Right renal pelvis (tissue), 4 donors: ENCODE data around the gene CUX1. TPM values are rescaled to one million over a fixed set of nuclear protein-coding genes. Genes with fewer than 3 reads are reported as not detected.
"Not testable (repeated sequence)": the region's sequence is repeated elsewhere in the genome, so short reads cannot be mapped to it uniquely, and the experiment has no call there.

Experiments used
- DNase-seq, 4 donors: peaks; one replicate each; pipeline ENCODE4 v3.0.0-alpha.2; 2013; ENCODE audit warnings: low read depth in 4 of 4, low spot score in 3 of 4, missing footprints in 1 of 4
- polyA plus RNA-seq, 4 donors: library from polyadenylated mRNA; unstranded; fragments of 120-200 nt; gene quantifications; one replicate each; pipeline ENCODE4 v1.2.1, GENCODE V29; 2013; ENCODE audit not compliant: insufficient read length in 4 of 4

Gene CUX1
- polyA plus RNA-seq, 4 donors = 93.0 to 111 (median 107) TPM

- no peak for DNase-seq
Measured at GRCh38 chr7:102115181-102115580, 297.8 kb downstream of the CUX1 start.

- no peak for DNase-seq
Measured at GRCh38 chr7:102115931-102116330, 298.5 kb downstream of the CUX1 start.

- no peak for DNase-seq
Measured at GRCh38 chr7:102117743-102118142, 300.3 kb downstream of the CUX1 start.

GRCh38 chr7:102119213-102119651, 301.8 kb downstream of the CUX1 start:
- DNase-seq = no peak

GRCh38 chr7:102119925-102120324, 302.5 kb downstream of the CUX1 start:
- no peak for DNase-seq

- no peak for DNase-seq
Measured at GRCh38 chr7:102120666-102121195, 303.3 kb downstream of the CUX1 start.

- no peak for DNase-seq
Measured at GRCh38 chr7:102122026-102122425, 304.6 kb downstream of the CUX1 start.

- no peak for DNase-seq
Measured at GRCh38 chr7:102125127-102125596, 307.7 kb downstream of the CUX1 start.

GRCh38 chr7:102128303-102128702, 310.9 kb downstream of the CUX1 start:
- DNase-seq = no peak

- no peak for DNase-seq
Measured at GRCh38 chr7:102129636-102130370, 312.4 kb downstream of the CUX1 start.

GRCh38 chr7:102132209-102132752, 314.9 kb downstream of the CUX1 start:
- no peak for DNase-seq

- no peak for DNase-seq
Measured at GRCh38 chr7:102138676-102139075, 321.2 kb downstream of the CUX1 start.

- DNase-seq = no peak
Measured at GRCh38 chr7:102140952-102141370, 323.5 kb downstream of the CUX1 start.

- not testable (repeated sequence) for DNase-seq
Measured at GRCh38 chr7:102142433-102142832, 325.0 kb downstream of the CUX1 start.

GRCh38 chr7:102146122-102146521, 328.7 kb downstream of the CUX1 start:
- no peak for DNase-seq

GRCh38 chr7:102147008-102147407, 329.6 kb downstream of the CUX1 start:
- DNase-seq = no peak

GRCh38 chr7:102148799-102149198, 331.4 kb downstream of the CUX1 start:
- no peak for DNase-seq

- no peak for DNase-seq
Measured at GRCh38 chr7:102149416-102149815, 332.0 kb downstream of the CUX1 start.

GRCh38 chr7:102150266-102150665, 332.8 kb downstream of the CUX1 start:
- DNase-seq = no peak

- no peak for DNase-seq
Measured at GRCh38 chr7:102152672-102153598, 335.5 kb downstream of the CUX1 start.

GRCh38 chr7:102153599-102153946, 336.1 kb downstream of the CUX1 start:
- no peak for DNase-seq
